GM12892 (cell line): ENCODE data around the gene EPB41L2.
A peak's percentile ranks its signal among the peaks of the same experiment; 100 is the strongest.

Source experiments
- DNase-seq: peaks from one replicate; pipeline ENCODE4 v3.0.0; 2011; ENCODE audit not compliant: insufficient read length
- FAIRE-seq: peaks from 2 replicates; lab custom pipeline; 2011; peaks lifted over from hg19 to GRCh38; lab: Jason Lieb, UNC
- POLR2A ChIP-seq: IDR thresholded peaks from 2 replicates; pipeline ENCODE4 v1.6.1; 2011; ENCODE audit warnings: low read depth, low read length, control low read depth
- POLR2AphosphoS5 ChIP-seq: IDR thresholded peaks from 2 replicates; pipeline ENCODE4 v1.6.1; 2011; ENCODE audit warnings: low read depth, low read length, control low read depth
- TAF1 ChIP-seq: IDR thresholded peaks from 2 replicates; pipeline ENCODE4 v1.6.1; 2011; ENCODE audit warnings: low read depth, mild to moderate bottlenecking, control low read depth, low read length, borderline replicate concordance

Gene EPB41L2

DNA sequence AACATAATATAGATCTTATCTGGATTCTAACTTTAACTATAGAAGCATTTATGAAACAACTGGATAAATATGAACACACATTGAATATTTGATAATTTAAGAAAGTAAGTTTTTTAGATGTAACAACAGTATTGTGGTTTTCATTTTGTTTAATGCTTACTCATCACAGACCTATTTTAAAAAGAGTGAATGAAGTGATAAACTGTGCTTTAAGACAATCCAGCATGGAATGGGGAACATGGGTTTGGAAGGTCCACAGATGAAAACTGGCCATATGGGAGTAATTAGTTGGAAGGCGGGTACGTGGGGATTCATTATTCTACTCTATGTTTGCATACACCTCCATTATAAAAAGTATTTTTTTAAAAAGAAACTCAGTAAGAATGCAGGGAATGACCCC lies 21.2 kb downstream of the EPB41L2 start:
- DNase-seq (no peak), FAIRE-seq (no peak)
- TF ChIP-seq TAF1 = no peak
- no peak for TF ChIP-seq POLR2AphosphoS5
- TF ChIP-seq POLR2A = no peak

DNA sequence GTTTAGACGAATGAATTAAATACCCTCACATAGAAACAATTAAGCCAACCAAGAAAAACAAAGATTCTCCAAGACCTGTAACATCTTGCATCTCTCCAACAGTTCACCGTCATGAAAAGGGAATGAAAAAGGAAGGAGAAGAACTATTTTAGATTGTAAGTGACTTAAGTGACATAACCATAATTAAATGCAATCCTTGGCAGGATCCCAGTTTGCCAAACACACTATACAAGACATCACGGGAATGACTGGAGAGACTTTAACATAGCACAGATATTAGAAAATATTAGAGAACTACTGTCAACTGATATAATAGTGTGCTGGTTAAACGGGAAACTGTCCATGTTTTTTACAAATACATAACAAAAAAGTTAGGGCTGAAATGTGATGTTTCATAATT lies 22.2 kb downstream of the EPB41L2 start:
- DNase-seq (no peak), FAIRE-seq (no peak)
- TF ChIP-seq POLR2A = no peak
- TF ChIP-seq POLR2AphosphoS5 = no peak
- no peak for TF ChIP-seq TAF1

DNA sequence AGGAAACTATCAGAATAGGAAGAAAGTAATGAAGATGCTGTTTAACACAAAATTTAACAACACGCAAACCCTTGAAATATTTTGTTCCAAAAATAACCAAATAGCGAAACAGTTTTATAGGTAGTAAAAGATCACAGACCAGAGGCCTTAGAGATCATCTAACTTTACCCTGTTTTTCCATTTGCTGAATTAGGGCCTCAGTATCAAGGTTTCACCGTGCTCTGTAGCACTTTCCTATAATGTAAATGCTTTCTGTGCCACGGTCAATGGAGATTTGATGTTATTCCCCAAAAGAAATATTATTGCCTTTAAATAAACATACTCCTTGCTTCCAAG lies 23.7 kb downstream of the EPB41L2 start:
- DNase-seq (no peak), FAIRE-seq (no peak)
- TF ChIP-seq TAF1 = no peak
- no peak for TF ChIP-seq POLR2A
- no peak for TF ChIP-seq POLR2AphosphoS5

DNA sequence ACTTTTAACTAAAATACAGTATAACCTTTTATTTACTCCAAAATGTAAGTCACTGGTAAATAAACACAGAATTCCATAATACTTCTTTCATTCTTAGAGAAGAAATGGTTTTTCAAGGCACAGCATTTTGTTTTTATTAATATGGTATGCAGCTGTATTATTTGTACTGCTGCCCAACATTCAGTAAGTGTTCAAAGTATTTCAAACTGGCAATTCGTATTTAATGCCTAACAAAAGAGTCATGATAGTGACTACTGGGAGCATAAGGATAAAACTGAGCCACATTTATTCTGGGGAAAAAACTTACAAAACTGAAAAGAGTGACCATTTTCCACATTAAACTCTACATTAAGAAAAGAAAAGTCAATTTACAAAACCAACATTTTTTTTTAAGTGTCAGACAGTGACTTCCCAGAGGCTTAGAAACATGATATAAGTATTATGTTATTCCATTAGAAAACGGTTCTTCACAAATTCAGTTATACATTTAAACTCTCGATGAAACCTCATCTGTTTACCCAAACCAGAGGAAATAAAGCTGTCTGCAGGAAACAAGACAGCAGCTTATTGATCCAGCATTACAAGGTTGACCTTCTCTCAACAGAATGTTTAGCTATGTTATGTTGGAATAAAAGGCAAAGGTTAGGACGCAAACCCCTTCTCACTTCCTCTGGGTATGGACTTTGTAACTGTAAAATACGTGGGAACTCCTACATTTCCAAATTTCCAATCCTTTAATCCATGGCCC lies 24.3 kb downstream of the EPB41L2 start:
- no peak for FAIRE-seq
- no peak for TF ChIP-seq POLR2AphosphoS5
- no peak for TF ChIP-seq TAF1
- no peak for TF ChIP-seq POLR2A
- DNase-seq = no peak

DNA sequence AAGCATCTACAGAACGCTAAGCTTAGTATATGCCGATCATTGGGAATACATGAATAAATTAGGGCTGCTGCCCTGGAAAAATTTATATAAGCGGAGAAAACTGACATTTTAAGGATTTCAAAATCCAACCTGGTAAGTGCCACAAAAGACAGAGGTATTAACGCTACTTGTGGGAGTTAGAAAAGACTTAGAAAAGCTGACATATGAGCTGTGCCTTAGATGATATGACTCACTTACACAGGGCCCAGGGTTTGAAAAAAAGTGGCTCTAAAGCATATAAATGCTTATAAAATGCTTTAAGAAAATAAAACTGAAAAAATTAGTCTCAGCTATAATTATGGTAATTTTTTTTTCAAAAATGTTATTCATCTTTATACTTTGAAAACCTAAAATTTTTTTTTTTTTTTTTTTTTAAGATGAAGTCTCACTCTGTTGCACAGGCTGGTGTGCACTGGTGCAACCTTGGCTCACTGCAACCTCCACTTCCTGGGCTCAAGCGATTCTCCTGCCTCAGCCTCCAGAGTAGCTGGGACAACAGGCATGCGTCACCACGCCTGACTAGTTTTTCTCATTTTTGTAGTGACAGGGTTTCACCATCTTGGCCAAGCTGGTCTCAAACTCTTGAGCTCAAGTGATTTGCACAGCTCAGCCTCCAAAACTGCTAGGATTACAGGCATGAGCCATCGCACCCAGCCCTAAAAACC lies 25.7 kb downstream of the EPB41L2 start:
- DNase-seq = no peak
- no peak for FAIRE-seq
- no peak for TF ChIP-seq POLR2AphosphoS5
- TF ChIP-seq TAF1 = no peak
- no peak for TF ChIP-seq POLR2A

DNA sequence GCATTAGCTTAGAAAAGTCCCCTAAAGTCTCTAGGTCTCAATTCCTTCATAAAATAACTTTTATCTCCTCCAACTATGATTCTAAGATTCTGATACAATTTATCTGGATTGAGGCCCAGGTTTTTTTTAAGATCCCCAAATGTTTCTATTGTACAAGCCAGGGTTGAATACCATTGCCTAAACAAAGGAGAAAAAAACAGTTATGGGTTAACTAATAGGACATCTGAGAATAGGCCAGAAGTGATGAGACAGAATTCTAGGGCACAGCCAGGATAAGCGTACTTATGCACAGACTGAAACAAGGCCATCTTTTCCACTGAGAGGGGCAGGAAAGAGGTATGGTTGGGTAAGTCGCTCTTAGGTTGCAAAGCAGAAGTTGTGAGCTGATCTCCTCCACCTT lies 26.4 kb downstream of the EPB41L2 start:
- FAIRE-seq = no peak
- TF ChIP-seq TAF1 (no peak), POLR2AphosphoS5 (no peak), POLR2A (no peak)
- DNase-seq = no peak

DNA sequence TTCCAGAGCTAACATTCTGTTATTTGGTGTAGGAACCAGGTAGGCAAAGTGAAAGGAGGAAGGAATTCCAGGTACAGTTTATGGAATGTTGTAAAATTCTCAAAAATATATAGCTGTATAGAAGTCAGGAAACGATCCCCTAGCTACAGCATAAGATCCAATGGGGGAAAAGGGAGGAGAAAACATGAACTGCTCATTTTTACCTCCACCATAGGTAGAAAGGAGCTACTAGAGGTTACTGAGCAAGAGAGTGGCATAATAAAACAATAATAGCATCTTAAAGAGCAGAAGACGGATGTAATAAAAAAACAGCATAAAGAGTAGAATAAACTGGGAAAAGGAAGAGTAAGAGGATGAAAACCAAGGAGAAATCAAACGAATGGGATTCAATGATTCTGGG lies 26.9 kb downstream of the EPB41L2 start:
- no peak for FAIRE-seq
- TF ChIP-seq POLR2AphosphoS5 (no peak), POLR2A (no peak), TAF1 (no peak)

DNA sequence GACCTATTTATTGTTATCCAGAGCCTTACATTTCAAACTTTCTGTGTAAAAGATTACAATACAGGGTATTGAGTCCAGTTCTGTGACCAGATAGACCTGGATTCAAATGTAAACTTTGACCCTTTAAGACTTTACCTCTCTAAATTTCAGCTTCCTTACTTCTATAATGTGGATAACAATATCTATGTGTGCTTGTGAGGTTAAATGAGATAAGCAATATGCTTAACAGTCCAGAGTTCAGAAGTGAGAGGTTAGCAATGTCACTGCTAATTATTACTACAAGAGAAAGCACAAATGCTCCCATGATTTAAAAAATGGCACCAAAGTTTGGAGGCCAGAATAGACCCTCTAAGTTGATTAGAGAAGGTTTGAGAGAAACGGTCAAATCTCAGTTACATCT lies 27.5 kb downstream of the EPB41L2 start:
- DNase-seq (no peak), FAIRE-seq (no peak)
- TF ChIP-seq TAF1 (no peak), POLR2A (no peak), POLR2AphosphoS5 (no peak)

More for the DNA sequence above, 26.9 kb downstream of the EPB41L2 start:
- DNase-seq = no peak

DNA sequence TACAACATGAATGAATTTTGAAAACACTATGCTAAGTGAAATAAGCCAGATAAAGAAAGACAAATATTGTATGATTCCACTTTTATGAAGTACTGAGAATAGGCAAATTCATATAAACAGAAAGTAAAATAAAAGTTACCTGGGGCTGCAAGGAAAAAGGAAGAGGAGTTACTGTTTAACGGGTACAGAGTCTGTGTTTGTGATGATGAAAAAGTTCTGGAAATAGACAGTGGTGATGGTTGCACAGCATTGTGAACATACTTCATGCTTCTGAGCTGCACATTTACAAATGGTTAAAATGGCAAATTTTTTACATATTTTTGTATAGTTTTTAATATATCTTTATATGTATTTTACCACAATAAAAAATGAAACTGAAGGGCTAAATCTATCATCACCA lies 29.4 kb downstream of the EPB41L2 start:
- TF ChIP-seq POLR2A (no peak), POLR2AphosphoS5 (no peak)
- DNase-seq (no peak), FAIRE-seq (no peak)

DNA sequence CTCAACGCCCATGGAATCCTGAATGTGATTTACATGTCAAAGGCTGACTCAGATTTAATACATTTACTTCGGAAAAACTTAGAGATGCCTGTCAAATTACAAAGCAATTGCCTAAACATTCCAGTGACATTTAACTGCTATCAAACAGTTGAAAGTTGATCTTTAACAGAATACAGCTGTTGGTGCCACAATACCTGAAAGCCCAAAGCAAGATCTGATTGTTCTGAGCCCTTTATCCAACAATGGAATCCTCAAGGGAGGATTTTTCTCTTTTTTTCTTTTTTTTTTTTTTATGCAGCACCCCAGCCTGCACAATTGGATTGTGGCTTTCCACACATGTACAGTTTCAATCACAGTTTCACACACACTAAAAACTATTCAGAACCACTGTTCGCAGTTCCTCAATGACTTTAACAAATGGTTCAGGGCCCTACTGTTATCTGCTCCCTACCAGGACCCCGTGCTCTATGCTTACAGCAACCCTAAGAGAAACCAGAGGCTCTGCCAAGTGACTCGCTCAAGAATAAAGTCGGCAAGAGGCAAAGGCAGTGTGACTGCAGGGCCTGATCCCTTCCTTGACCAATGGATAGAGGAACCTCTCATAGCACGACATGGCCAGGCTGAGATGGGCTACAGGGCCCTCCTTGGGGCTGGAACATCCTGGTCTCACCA lies 33.3 kb downstream of the EPB41L2 start:
- no peak for DNase-seq
- peak; percentile 66 for FAIRE-seq
- TF ChIP-seq POLR2AphosphoS5 (no peak), POLR2A (no peak), TAF1 (no peak)

DNA sequence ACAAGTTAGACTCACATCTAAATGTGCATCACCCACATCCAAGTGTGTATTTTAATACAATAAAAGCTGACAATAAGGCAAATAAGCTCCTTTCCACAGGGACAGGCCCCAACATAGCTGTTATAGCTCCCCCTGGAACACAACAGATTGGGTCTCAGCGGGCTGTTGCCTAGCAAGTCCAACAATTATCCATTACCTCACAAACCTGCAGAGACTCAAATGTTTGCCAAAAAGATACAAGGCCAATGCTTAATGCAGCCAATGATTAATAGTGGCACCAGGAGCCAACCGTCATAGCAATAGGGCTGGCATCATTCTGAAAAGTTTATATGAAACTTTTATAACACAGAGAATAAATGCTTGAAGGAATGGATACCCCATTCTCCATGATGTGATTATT lies 35.7 kb downstream of the EPB41L2 start:
- FAIRE-seq (no peak), DNase-seq (no peak)
- TF ChIP-seq POLR2AphosphoS5 = no peak
- TF ChIP-seq POLR2A = no peak
- TF ChIP-seq TAF1 = no peak
